ENCODE results near the gene TSEN15.

The TSEN15 gene

DNA sequence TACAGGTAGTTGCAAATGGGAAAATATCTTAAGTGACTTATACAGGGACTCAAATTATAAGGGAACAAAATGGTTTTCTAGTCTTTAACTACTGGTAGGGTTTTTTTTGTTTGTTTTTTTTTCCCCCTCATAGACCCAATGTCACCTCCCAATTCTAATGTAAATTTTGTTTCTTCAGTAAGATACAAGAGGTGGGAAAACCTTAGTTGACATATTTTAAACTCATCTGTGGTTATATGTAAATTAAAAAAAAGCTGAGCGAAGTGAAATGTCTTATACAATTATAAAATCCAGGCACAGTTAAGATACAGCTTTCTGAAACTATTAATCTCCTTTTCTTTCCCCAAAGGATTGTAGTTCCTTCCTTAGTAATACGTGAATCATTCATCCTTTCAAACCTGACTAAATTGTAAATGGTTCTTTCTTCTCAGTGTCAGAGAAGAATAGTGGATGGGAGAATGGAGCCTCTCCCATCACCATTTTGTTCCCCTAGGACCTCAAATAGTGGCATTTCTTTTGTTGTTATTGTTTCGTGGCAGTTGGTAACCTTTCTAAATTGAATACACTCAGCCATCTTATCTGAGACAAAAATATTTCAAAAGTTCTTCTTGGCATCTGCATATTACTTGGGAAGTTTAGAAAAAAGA is 11.2 kb downstream of the TSEN15 start:
- Histone ChIP-seq H3K9me3 (ENCODE audit: control insufficient read depth, insufficient read depth, low read depth, low read length) (no peaks in the 10 kb centered on the region), H3K27ac (ENCODE audit: extremely low read depth, low read depth, low read length) (no peak overlapping the region), H3K4me1 (ENCODE audit: control insufficient read depth, insufficient read depth, low read length) (peaks cover 7% of the 10 kb centered on the region; the same call in 1 of the 2 replicates), H3K36me3 (ENCODE audit: control insufficient read depth in 2 of 2, insufficient read depth in 1 of 2, low read length in 2 of 2) (peaks cover 0 to 15% of the 10 kb centered on the region in 2 experiments; a peak in 2 of 3 replicates), H3K4me3 (ENCODE audit: low read depth, low read length) (no peak overlapping the region)
- POLR2A ChIA-PET = no interaction called here
- CTCF ChIA-PET = interaction anchor here (0.8 kb wide), 1 partner anchor 601 kb away, joined by 4 read pairs; no protein-coding TSS in a partner anchor
- no peak for TF ChIP-seq ZNF776 (tag by site-specific recombination; IDR thresholded peaks at IDR 0.05; ENCODE audit: borderline replicate concordance)
- no peak for TF ChIP-seq KLF9 (tag by site-specific recombination; IDR thresholded peaks at IDR 0.05; ENCODE audit: low read depth)
- no peak for TF ChIP-seq ZNF155 (tag by site-specific recombination; IDR thresholded peaks at IDR 0.05)
- TF ChIP-seq, protein P1, sequence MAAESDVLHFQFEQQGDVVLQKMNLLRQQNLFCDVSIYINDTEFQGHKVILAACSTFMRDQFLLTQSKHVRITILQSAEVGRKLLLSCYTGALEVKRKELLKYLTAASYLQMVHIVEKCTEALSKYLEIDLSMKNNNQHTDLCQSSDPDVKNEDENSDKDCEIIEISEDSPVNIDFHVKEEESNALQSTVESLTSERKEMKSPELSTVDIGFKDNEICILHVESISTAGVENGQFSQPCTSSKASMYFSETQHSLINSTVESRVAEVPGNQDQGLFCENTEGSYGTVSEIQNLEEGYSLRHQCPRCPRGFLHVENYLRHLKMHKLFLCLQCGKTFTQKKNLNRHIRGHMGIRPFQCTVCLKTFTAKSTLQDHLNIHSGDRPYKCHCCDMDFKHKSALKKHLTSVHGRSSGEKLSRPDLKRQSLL (tag by site-specific recombination; IDR thresholded peaks at IDR 0.05) = no peak
- no peak for TF ChIP-seq ZNF777 (tag by site-specific recombination; IDR thresholded peaks at IDR 0.05; ENCODE audit: borderline replicate concordance)
- no peak for TF ChIP-seq FEZF1 (tag by site-specific recombination; IDR thresholded peaks at IDR 0.05)
- TF ChIP-seq, protein P2, sequence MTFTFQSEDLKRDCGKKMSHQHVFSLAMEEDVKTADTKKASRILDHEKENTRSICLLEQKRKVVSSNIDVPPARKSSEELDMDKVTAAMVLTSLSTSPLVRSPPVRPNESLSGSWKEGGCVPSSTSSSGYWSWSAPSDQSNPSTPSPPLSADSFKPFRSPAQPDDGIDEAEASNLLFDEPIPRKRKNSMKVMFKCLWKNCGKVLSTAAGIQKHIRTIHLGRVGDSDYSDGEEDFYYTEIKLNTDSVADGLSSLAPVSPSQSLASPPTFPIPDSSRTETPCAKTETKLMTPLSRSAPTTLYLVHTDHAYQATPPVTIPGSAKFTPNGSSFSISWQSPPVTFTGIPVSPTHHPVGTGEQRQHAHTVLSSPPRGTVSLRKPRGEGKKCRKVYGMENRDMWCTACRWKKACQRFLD (tag by site-specific recombination; IDR thresholded peaks at IDR 0.05) = no peak
- TF ChIP-seq, protein P3, sequence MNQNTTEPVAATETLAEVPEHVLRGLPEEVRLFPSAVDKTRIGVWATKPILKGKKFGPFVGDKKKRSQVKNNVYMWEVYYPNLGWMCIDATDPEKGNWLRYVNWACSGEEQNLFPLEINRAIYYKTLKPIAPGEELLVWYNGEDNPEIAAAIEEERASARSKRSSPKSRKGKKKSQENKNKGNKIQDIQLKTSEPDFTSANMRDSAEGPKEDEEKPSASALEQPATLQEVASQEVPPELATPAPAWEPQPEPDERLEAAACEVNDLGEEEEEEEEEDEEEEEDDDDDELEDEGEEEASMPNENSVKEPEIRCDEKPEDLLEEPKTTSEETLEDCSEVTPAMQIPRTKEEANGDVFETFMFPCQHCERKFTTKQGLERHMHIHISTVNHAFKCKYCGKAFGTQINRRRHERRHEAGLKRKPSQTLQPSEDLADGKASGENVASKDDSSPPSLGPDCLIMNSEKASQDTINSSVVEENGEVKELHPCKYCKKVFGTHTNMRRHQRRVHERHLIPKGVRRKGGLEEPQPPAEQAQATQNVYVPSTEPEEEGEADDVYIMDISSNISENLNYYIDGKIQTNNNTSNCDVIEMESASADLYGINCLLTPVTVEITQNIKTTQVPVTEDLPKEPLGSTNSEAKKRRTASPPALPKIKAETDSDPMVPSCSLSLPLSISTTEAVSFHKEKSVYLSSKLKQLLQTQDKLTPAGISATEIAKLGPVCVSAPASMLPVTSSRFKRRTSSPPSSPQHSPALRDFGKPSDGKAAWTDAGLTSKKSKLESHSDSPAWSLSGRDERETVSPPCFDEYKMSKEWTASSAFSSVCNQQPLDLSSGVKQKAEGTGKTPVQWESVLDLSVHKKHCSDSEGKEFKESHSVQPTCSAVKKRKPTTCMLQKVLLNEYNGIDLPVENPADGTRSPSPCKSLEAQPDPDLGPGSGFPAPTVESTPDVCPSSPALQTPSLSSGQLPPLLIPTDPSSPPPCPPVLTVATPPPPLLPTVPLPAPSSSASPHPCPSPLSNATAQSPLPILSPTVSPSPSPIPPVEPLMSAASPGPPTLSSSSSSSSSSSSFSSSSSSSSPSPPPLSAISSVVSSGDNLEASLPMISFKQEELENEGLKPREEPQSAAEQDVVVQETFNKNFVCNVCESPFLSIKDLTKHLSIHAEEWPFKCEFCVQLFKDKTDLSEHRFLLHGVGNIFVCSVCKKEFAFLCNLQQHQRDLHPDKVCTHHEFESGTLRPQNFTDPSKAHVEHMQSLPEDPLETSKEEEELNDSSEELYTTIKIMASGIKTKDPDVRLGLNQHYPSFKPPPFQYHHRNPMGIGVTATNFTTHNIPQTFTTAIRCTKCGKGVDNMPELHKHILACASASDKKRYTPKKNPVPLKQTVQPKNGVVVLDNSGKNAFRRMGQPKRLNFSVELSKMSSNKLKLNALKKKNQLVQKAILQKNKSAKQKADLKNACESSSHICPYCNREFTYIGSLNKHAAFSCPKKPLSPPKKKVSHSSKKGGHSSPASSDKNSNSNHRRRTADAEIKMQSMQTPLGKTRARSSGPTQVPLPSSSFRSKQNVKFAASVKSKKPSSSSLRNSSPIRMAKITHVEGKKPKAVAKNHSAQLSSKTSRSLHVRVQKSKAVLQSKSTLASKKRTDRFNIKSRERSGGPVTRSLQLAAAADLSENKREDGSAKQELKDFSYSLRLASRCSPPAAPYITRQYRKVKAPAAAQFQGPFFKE (tag by site-specific recombination; IDR thresholded peaks at IDR 0.05; ENCODE audit: borderline replicate concordance) = no peak
- no peak for TF ChIP-seq ZNF121 (tag by site-specific recombination; IDR thresholded peaks at IDR 0.05)
- TF ChIP-seq ZNF600 (tag by site-specific recombination; IDR thresholded peaks at IDR 0.05) = no peak
- no peak for TF ChIP-seq SP7 (tag by site-specific recombination; IDR thresholded peaks at IDR 0.05)
- TF ChIP-seq ZNF521 (tag by site-specific recombination; IDR thresholded peaks at IDR 0.05) = no peak

DNA sequence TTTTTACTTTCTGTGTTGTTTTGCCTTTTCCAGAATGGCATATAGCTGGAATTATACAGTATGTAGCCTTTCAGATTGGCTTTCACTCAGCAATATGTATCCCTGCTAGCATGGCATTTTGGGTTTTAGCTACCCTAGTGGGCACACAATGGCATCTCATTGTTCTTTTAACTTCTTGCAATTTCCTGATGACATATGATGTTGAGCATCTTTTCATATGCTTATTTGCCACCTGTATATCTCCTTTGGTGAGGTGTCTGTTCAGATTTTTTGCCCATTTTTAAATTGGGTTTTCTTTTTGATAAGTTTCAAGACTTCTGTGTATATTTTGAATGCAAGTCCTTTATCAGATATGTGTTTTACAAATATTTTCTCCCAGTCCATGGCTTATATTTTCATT is 14.0 kb downstream of the TSEN15 start:
- ChIA-PET CTCF (no interaction called here), POLR2A (no interaction called here)
- Histone ChIP-seq H3K4me3 (ENCODE audit: low read depth, low read length) (no peak overlapping the region), H3K4me1 (ENCODE audit: control insufficient read depth, insufficient read depth, low read length) (peaks cover 7% of the 10 kb centered on the region; the same call in 1 of the 2 replicates), H3K9me3 (ENCODE audit: control insufficient read depth, insufficient read depth, low read depth, low read length) (no peaks in the 10 kb centered on the region), H3K36me3 (ENCODE audit: control insufficient read depth in 2 of 2, insufficient read depth in 1 of 2, low read length in 2 of 2) (peaks cover 0 to 6% of the 10 kb centered on the region in 2 experiments; a peak in 2 of 3 replicates), H3K27ac (ENCODE audit: extremely low read depth, low read depth, low read length) (no peak overlapping the region)
- TF ChIP-seq, protein P4, sequence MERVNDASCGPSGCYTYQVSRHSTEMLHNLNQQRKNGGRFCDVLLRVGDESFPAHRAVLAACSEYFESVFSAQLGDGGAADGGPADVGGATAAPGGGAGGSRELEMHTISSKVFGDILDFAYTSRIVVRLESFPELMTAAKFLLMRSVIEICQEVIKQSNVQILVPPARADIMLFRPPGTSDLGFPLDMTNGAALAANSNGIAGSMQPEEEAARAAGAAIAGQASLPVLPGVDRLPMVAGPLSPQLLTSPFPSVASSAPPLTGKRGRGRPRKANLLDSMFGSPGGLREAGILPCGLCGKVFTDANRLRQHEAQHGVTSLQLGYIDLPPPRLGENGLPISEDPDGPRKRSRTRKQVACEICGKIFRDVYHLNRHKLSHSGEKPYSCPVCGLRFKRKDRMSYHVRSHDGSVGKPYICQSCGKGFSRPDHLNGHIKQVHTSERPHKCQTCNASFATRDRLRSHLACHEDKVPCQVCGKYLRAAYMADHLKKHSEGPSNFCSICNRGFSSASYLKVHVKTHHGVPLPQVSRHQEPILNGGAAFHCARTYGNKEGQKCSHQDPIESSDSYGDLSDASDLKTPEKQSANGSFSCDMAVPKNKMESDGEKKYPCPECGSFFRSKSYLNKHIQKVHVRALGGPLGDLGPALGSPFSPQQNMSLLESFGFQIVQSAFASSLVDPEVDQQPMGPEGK (tag by site-specific recombination; IDR thresholded peaks at IDR 0.05) = no peak
- TF ChIP-seq, protein P5, sequence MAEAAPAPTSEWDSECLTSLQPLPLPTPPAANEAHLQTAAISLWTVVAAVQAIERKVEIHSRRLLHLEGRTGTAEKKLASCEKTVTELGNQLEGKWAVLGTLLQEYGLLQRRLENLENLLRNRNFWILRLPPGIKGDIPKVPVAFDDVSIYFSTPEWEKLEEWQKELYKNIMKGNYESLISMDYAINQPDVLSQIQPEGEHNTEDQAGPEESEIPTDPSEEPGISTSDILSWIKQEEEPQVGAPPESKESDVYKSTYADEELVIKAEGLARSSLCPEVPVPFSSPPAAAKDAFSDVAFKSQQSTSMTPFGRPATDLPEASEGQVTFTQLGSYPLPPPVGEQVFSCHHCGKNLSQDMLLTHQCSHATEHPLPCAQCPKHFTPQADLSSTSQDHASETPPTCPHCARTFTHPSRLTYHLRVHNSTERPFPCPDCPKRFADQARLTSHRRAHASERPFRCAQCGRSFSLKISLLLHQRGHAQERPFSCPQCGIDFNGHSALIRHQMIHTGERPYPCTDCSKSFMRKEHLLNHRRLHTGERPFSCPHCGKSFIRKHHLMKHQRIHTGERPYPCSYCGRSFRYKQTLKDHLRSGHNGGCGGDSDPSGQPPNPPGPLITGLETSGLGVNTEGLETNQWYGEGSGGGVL (tag by site-specific recombination; IDR thresholded peaks at IDR 0.05) = no peak
- no peak for TF ChIP-seq ZNF266 (tag by site-specific recombination; IDR thresholded peaks at IDR 0.05; ENCODE audit: low read depth)
- TF ChIP-seq, protein P6, sequence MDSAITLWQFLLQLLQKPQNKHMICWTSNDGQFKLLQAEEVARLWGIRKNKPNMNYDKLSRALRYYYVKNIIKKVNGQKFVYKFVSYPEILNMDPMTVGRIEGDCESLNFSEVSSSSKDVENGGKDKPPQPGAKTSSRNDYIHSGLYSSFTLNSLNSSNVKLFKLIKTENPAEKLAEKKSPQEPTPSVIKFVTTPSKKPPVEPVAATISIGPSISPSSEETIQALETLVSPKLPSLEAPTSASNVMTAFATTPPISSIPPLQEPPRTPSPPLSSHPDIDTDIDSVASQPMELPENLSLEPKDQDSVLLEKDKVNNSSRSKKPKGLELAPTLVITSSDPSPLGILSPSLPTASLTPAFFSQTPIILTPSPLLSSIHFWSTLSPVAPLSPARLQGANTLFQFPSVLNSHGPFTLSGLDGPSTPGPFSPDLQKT (IDR thresholded peaks at IDR 0.05; ENCODE audit: borderline replicate concordance, low read depth, low read length) = no peak
- no peak for TF ChIP-seq ZBTB20 (tag by site-specific recombination; IDR thresholded peaks at IDR 0.05)

Data from HEK293 (cell line).